ENCODE data around the gene GPI. TPM values are rescaled to one million over a fixed set of nuclear protein-coding genes. Genes with fewer than 3 reads are reported as not detected.
"Not testable (repeated sequence)": the region's sequence is repeated elsewhere in the genome, so short reads cannot be mapped to it uniquely, and the experiment has no call there.

GPI gene
- total RNA-seq, 1 donor, result 81.3 TPM

DNA sequence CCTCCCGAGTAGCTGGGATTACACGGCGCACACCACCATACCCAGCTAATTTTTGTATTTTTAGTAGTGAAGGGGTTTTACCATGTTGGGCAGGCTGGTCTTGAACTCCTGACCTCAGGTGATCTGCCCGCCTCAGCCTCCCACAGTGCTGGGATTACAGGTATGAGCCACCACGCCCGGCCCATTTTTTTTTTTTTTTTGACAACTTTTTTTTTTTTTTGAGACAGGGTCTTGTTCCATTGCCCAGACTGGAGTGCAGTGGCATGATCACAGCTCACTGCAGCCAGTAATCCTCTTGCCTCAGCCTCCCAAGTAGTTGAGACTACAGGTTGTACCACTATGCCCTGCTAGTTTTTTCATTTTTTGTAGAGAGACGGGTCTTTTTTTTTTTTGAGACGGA lies 35.8 kb downstream of the GPI start:
- not testable (repeated sequence) for H3K27me3 ChIP-seq (ENCODE audit: insufficient read depth, low read length); H3K4me1 ChIP-seq (ENCODE audit: insufficient read depth, low read length); H3K9me3 ChIP-seq (ENCODE audit: low read depth, low read length)

DNA sequence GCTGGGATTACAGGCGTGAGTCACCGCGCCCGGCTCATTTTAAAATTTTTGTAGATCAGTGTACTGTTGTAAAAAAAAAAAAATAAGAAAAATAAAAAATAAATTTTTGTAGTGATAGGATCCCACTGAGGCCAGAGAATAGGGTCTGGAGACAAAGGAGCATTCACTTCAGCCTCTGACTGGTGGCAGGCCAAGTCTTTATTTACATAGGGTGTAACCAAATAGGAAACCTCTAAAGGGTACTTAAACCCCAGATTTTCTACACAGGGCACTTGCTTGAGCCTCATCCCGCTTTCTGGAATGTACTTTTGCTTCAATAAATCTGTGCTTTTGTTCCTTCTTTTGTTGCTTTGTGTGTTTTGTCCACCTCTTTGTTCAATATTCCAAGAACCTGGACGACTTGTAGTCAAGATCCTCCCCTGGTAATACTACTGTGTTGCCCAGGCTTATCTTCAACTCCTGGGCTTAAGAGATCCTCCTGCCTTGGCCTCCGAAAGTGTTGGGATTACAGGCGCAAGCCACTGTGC lies 37.1 kb downstream of the GPI start:
- H3K4me3 ChIP-seq (ENCODE audit: low read length), result no peak overlapping the region
- H3K4me1 ChIP-seq (ENCODE audit: insufficient read depth, low read length), result peaks cover 10% of the 10 kb centered on the region
- H3K27me3 ChIP-seq (ENCODE audit: insufficient read depth, low read length), result no peaks in the 10 kb centered on the region
- H3K9me3 ChIP-seq (ENCODE audit: low read depth, low read length), result no peaks in the 10 kb centered on the region

More for the DNA sequence above, 35.8 kb downstream of the GPI start:
- not testable (repeated sequence) for H3K4me3 ChIP-seq (ENCODE audit: low read length)

DNA sequence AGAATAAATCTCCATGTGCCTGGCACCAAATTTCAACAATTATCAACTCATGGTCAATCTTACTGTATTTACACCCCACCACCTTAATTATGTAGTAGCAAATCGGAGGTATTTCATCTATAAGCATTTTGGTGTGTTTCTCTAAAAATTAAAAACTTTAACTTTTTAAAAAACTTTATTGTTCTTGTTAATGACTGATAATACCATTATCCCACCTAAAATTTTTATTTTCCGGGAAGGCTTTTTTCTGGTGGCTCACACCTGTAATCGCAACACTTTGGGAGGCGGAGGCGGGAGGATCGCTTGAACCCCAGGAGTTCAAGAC lies 38.8 kb downstream of the GPI start:
- peak overlapping the region; percentile 75 for H3K4me3 ChIP-seq (ENCODE audit: low read length)
- peaks cover 10% of the 10 kb centered on the region for H3K4me1 ChIP-seq (ENCODE audit: insufficient read depth, low read length)
- H3K27me3 ChIP-seq (ENCODE audit: insufficient read depth, low read length), result no peaks in the 10 kb centered on the region
- H3K9me3 ChIP-seq (ENCODE audit: low read depth, low read length), result no peaks in the 10 kb centered on the region

DNA sequence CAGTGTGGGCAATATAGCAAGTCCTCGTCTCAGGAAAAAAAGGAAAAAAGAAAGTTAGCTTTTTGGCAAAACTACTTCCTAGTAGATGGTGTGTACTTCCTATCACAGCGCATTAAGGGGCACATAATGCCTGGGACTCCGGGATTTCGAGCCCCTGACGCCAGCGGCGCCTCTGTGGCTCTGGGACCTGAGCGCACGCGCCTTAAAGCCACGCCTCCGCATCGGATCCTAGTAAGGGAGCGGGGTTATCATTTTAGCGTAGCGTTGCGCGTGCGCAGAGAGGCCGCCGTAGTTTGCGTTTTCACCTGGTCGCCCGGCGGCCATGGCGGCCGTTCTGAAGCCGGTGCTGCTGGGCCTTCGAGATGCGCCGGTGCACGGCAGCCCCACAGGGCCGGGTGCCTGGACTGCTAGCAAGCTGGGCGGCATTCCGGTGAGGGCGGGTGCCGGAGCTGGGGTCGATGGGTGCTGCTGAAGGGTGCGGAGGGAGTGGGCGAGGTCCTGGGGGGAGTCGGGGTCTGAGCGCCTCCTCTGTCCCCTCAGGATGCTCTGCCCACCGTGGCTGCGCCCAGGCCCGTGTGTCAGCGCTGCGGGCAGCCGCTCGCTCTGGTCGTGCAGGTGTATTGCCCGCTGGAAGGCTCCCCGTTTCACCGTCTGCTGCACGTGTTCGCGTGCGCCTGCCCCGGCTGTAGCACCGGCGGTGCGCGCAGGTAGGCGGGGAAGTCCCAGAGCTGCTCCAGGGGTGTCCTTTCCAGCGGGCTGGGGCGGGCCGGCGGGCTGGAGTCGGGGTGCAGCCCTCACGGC lies 39.3 kb downstream of the GPI start, which contains the start of gene PDCD2L:
Gene PDCD2L (plus strand): TSS at position 291 of the 801 bp plus-strand sequence. CDS start 32 bp downstream, at position 323.
- no peaks in the 10 kb centered on the region for H3K9me3 ChIP-seq (ENCODE audit: low read depth, low read length)
- H3K4me1 ChIP-seq (ENCODE audit: insufficient read depth, low read length), result peaks cover 10% of the 10 kb centered on the region
- peak within 1 kb of the TSS; percentile 75 for H3K4me3 ChIP-seq (ENCODE audit: low read length)
- no peaks in the 10 kb centered on the region for H3K27me3 ChIP-seq (ENCODE audit: insufficient read depth, low read length)

DNA sequence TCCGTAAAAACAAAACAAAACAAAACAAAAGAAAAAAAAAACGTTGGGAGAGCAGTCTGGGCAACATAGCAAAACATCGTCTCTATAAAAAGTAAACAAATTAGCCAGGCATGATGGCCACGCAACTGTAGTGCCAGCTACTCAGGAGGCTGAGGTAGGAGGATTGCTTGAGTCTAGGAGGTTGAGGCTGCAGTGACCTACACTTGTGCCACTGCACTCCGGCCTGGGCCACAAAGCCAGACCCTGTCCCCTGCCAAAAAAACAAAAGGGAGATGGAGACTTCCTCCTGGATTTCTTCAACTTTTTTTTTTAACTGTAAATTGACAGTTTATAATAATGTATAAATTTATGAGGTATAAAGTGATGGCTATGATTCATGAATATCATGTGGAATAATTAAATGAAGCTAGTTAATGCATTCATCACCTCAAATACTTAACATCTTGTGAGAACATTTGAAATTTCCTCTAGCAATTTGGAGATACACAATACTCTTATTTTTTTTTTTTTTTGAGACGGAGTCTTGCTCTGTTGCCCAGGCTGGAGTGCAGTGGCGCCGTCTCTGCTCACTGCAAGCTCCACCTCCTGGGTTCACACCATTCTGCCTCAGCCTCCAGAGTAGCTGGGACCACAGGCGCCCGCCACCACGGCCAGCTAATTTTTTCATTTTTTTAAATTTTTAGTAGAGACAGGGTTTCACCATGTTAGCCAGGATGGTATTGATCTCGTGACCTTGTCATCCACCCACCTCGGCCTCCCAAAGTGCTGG lies 41.1 kb downstream of the GPI start:
- Histone ChIP-seq H3K9me3 (ENCODE audit: low read depth, low read length) (no peaks in the 10 kb centered on the region), H3K27me3 (ENCODE audit: insufficient read depth, low read length) (no peaks in the 10 kb centered on the region), H3K4me1 (ENCODE audit: insufficient read depth, low read length) (peaks cover 10% of the 10 kb centered on the region), H3K4me3 (ENCODE audit: low read length) (no peak overlapping the region)

- no peak overlapping the region for H3K4me3 ChIP-seq (ENCODE audit: low read length)
- no peaks in the 10 kb centered on the region for H3K27me3 ChIP-seq (ENCODE audit: insufficient read depth, low read length)
- H3K4me1 ChIP-seq (ENCODE audit: insufficient read depth, low read length), result peaks cover 10% of the 10 kb centered on the region
- H3K9me3 ChIP-seq (ENCODE audit: low read depth, low read length), result no peaks in the 10 kb centered on the region
Observed at GRCh38 chr19:34408411-34408810, 43.4 kb downstream of the GPI start.

- Histone ChIP-seq H3K4me1 (ENCODE audit: insufficient read depth, low read length) (peaks cover 6% of the 10 kb centered on the region), H3K4me3 (ENCODE audit: low read length) (no peak overlapping the region), H3K27me3 (ENCODE audit: insufficient read depth, low read length) (no peaks in the 10 kb centered on the region), H3K9me3 (ENCODE audit: low read depth, low read length) (no peaks in the 10 kb centered on the region)
Observed at GRCh38 chr19:34409189-34410164, 44.5 kb downstream of the GPI start.

GRCh38 chr19:34411216-34411615 lies 46.2 kb downstream of the GPI start:
- H3K4me1 ChIP-seq (ENCODE audit: insufficient read depth, low read length), result no peaks in the 10 kb centered on the region

DNA sequence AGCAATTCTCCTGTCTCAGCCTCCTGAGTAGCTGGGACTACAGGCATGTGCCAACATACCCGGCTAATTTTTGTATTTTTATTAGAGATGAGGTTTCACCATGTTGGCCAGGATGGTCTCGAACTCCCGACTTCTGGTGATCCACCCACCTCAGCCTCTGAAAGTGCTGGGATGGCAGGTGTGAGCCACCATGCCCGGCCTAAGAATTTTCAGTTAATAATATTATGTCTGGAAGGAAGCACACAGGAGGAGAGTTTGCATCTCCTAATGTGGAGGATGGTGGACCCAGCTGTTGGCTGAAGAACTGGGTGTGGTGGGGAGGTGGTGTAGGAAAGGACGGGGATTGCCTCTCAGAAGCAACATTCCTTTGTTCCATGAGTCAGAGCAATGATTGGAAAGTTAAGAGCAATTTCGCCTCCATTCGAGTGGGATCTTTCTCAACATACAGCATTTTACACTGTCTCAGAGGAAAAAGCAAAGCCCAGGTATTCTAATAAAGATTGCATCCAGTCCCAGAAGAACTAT lies 51.1 kb downstream of the GPI start:
- no peaks in the 10 kb centered on the region for H3K4me1 ChIP-seq (ENCODE audit: insufficient read depth, low read length)
- H3K27me3 ChIP-seq (ENCODE audit: insufficient read depth, low read length), result no peaks in the 10 kb centered on the region
- H3K9me3 ChIP-seq (ENCODE audit: low read depth, low read length), result no peaks in the 10 kb centered on the region
- H3K4me3 ChIP-seq (ENCODE audit: low read length), result no peak overlapping the region

More at GRCh38 chr19:34411216-34411615, 46.2 kb downstream of the GPI start:
- no peak overlapping the region for H3K4me3 ChIP-seq (ENCODE audit: low read length)
- no peaks in the 10 kb centered on the region for H3K27me3 ChIP-seq (ENCODE audit: insufficient read depth, low read length)
- H3K9me3 ChIP-seq (ENCODE audit: low read depth, low read length), result no peaks in the 10 kb centered on the region

GRCh38 chr19:34418300-34418699 lies 53.3 kb downstream of the GPI start:
- H3K9me3 ChIP-seq (ENCODE audit: low read depth, low read length), result no peaks in the 10 kb centered on the region
- no peaks in the 10 kb centered on the region for H3K4me1 ChIP-seq (ENCODE audit: insufficient read depth, low read length)
- H3K4me3 ChIP-seq (ENCODE audit: low read length), result no peak overlapping the region
- H3K27me3 ChIP-seq (ENCODE audit: insufficient read depth, low read length), result no peaks in the 10 kb centered on the region

GRCh38 chr19:34426096-34426661 lies 61.2 kb downstream of the GPI start:
- H3K4me1 ChIP-seq (ENCODE audit: insufficient read depth, low read length), result peaks cover 21% of the 10 kb centered on the region
- no peaks in the 10 kb centered on the region for H3K9me3 ChIP-seq (ENCODE audit: low read depth, low read length)
- no peaks in the 10 kb centered on the region for H3K27me3 ChIP-seq (ENCODE audit: insufficient read depth, low read length)
- H3K4me3 ChIP-seq (ENCODE audit: low read length), result no peak overlapping the region

GRCh38 chr19:34428549-34429285 lies 63.7 kb downstream of the GPI start:
- peaks cover 22% of the 10 kb centered on the region for H3K4me1 ChIP-seq (ENCODE audit: insufficient read depth, low read length)
- no peaks in the 10 kb centered on the region for H3K9me3 ChIP-seq (ENCODE audit: low read depth, low read length)
- peak overlapping the region; percentile 81 for H3K4me3 ChIP-seq (ENCODE audit: low read length)
- H3K27me3 ChIP-seq (ENCODE audit: insufficient read depth, low read length), result no peaks in the 10 kb centered on the region

GRCh38 chr19:34429553-34429952 lies 64.6 kb downstream of the GPI start:
- Histone ChIP-seq H3K27me3 (ENCODE audit: insufficient read depth, low read length) (no peaks in the 10 kb centered on the region), H3K9me3 (ENCODE audit: low read depth, low read length) (no peaks in the 10 kb centered on the region), H3K4me1 (ENCODE audit: insufficient read depth, low read length) (peaks cover 22% of the 10 kb centered on the region), H3K4me3 (ENCODE audit: low read length) (no peak overlapping the region)

Measured in mononuclear cell (primary cell).